ENCODE measurements around the gene ANK2. TPM values are rescaled to one million over a fixed set of nuclear protein-coding genes. Genes with fewer than 3 reads are reported as not detected.

Gene ANK2
- total and polyA plus RNA-seq, 2 of the 13 experiments (the other 11 are each of a cell fraction or from before 2014, with no cell fraction given): 2.7 to 15.1 TPM

DNA sequence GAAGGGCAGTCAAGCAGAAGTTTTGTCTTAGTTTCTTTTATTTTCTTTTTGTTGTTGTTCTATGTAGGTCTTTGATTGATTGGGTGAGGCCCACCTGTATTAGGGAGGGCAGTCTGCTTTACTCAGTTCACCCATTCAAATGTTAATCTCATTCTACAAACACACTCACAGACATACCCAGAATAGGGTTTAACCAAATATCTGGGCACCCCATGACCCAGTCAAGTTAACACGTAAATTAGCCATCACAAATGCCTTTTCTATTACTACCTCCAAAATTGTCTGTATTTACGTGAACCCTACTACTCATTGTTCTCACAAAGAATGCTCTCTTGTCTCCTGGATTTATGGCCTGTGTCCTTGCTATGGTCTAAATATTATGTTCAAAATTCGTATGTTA lies 339.7 kb downstream of the ANK2 start:
- intact Hi-C loops (cut with micrococcal nuclease; ENCODE audit: unreplicated experiment): no loop called here
- TF ChIP-seq IRF1 (CRISPR knock-in tag; IDR thresholded peaks at IDR 0.05; ENCODE audit: low read depth): no peak
- TF ChIP-seq, protein P1, sequence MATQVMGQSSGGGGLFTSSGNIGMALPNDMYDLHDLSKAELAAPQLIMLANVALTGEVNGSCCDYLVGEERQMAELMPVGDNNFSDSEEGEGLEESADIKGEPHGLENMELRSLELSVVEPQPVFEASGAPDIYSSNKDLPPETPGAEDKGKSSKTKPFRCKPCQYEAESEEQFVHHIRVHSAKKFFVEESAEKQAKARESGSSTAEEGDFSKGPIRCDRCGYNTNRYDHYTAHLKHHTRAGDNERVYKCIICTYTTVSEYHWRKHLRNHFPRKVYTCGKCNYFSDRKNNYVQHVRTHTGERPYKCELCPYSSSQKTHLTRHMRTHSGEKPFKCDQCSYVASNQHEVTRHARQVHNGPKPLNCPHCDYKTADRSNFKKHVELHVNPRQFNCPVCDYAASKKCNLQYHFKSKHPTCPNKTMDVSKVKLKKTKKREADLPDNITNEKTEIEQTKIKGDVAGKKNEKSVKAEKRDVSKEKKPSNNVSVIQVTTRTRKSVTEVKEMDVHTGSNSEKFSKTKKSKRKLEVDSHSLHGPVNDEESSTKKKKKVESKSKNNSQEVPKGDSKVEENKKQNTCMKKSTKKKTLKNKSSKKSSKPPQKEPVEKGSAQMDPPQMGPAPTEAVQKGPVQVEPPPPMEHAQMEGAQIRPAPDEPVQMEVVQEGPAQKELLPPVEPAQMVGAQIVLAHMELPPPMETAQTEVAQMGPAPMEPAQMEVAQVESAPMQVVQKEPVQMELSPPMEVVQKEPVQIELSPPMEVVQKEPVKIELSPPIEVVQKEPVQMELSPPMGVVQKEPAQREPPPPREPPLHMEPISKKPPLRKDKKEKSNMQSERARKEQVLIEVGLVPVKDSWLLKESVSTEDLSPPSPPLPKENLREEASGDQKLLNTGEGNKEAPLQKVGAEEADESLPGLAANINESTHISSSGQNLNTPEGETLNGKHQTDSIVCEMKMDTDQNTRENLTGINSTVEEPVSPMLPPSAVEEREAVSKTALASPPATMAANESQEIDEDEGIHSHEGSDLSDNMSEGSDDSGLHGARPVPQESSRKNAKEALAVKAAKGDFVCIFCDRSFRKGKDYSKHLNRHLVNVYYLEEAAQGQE (IDR thresholded peaks at IDR 0.05; ENCODE audit: borderline replicate concordance in 1 of 2, low read depth in 1 of 2, low read length in 2 of 2): no peak
- no peak for TF ChIP-seq GPN1 (CRISPR knock-in tag; IDR thresholded peaks at IDR 0.05; ENCODE audit: borderline replicate concordance)
- TF ChIP-seq RERE (CRISPR knock-in tag; IDR thresholded peaks at IDR 0.05; ENCODE audit: low read depth): no peak
- TF ChIP-seq ZNF747 (CRISPR knock-in tag; IDR thresholded peaks at IDR 0.05; ENCODE audit: borderline replicate concordance): no peak
- no peak for TF ChIP-seq KDM2A (CRISPR knock-in tag; IDR thresholded peaks at IDR 0.05; ENCODE audit: borderline replicate concordance, low read depth)
- TF ChIP-seq TFE3 (CRISPR knock-in tag; IDR thresholded peaks at IDR 0.05): no peak

More for the DNA sequence above, 339.7 kb downstream of the ANK2 start:
- no peaks in the 10 kb centered on the region; a peak in 1 of 5 replicates for H3K27me3 ChIP-seq (ENCODE audit: control insufficient read depth in 1 of 2, insufficient read depth in 2 of 2, low read length in 2 of 2)
- H3K36me3 ChIP-seq (replicated peaks in 1 of 2; ENCODE audit: control insufficient read depth in 1 of 2, insufficient read depth in 2 of 2, low read length in 2 of 2): no peaks in the 10 kb centered on the region
- no peaks in the 10 kb centered on the region for H3K9me3 ChIP-seq (ENCODE audit: low read length)
- in situ Hi-C loops (cut with HindIII; ENCODE audit: extremely low pct_ligation_motif_present, low pct_unique_long_range_greater_than_20kb): no loop called here
- no peak overlapping the region for H2AFZ ChIP-seq (ENCODE audit: low read length)
- no peak overlapping the region for H3K27ac ChIP-seq (ENCODE audit: extremely low read length, insufficient read depth, low read length)
- no peak for ATAC-seq
- H3K4me1 ChIP-seq (ENCODE audit: insufficient read depth, low read length): peaks cover under 1% of the 10 kb centered on the region
- ChIA-PET CTCF (ENCODE audit: low intra/inter-chr PET ratio, low total read pairs) (no interaction called here), POLR2A (no interaction called here)
- no peak overlapping the region for H3K4me2 ChIP-seq (ENCODE audit: low read depth, low read length)
- BruUV-seq (replicated peaks): no TSS peak
- no peaks in the 10 kb centered on the region for H4K20me1 ChIP-seq (ENCODE audit: insufficient read depth, low read length)
- 36% methylated on average over 3 of the region's 3 CpGs for WGBS (ENCODE audit: low lambda C conversion rate)
- FAIRE-seq: no peak
- no peak overlapping the region for H3K4me3 ChIP-seq (replicated peaks in 1 of 3; ENCODE audit: insufficient read depth in 1 of 3, low read depth in 2 of 3, low read length in 3 of 3)
- DNase-seq (ENCODE audit: low spot score): no peak
- no peaks in the 10 kb centered on the region for H3K79me2 ChIP-seq (ENCODE audit: insufficient read depth, low read length)
- no peak overlapping the region for H3K9ac ChIP-seq (ENCODE audit: insufficient read depth, low read depth, low read length)
